HG02623 (cell line): ENCODE measurements around the gene CCDC174.

ENCODE experiments used
- ATAC-seq: cut with Tn5 transposase; IDR thresholded peaks from one replicate; pipeline ENCODE4 v1.9.1; 2021; ENCODE audit warnings: moderate library complexity; ENCODE audit not compliant: unreplicated experiment

CCDC174 gene

GRCh38 chr3:14698601-14699244 is 47.2 kb downstream of the CCDC174 start:
- ATAC-seq = no peak

GRCh38 chr3:14699643-14700042 is 48.1 kb downstream of the CCDC174 start:
- no peak for ATAC-seq

- no peak for ATAC-seq
Observed at GRCh38 chr3:14700891-14701290, 49.3 kb downstream of the CCDC174 start.

- no peak for ATAC-seq
Observed at GRCh38 chr3:14701676-14702075, 50.1 kb downstream of the CCDC174 start.

GRCh38 chr3:14703128-14703750 is 51.7 kb downstream of the CCDC174 start:
- no peak for ATAC-seq

- ATAC-seq = no peak
Observed at GRCh38 chr3:14703791-14704190, 52.2 kb downstream of the CCDC174 start.

GRCh38 chr3:14706096-14706495 is 54.5 kb downstream of the CCDC174 start:
- ATAC-seq = no peak

GRCh38 chr3:14716591-14716990 is 65.0 kb downstream of the CCDC174 start:
- no peak for ATAC-seq

- ATAC-seq = no peak
Observed at GRCh38 chr3:14717307-14717706, 65.7 kb downstream of the CCDC174 start.

- no peak for ATAC-seq
Observed at GRCh38 chr3:14718539-14718938, 67.0 kb downstream of the CCDC174 start.

- no peak for ATAC-seq
Observed at GRCh38 chr3:14719006-14719405, 67.4 kb downstream of the CCDC174 start.

- ATAC-seq = no peak
Observed at GRCh38 chr3:14721126-14721864, 69.7 kb downstream of the CCDC174 start.
